ENCODE data around the gene PLXNB2.

PLXNB2 gene

DNA sequence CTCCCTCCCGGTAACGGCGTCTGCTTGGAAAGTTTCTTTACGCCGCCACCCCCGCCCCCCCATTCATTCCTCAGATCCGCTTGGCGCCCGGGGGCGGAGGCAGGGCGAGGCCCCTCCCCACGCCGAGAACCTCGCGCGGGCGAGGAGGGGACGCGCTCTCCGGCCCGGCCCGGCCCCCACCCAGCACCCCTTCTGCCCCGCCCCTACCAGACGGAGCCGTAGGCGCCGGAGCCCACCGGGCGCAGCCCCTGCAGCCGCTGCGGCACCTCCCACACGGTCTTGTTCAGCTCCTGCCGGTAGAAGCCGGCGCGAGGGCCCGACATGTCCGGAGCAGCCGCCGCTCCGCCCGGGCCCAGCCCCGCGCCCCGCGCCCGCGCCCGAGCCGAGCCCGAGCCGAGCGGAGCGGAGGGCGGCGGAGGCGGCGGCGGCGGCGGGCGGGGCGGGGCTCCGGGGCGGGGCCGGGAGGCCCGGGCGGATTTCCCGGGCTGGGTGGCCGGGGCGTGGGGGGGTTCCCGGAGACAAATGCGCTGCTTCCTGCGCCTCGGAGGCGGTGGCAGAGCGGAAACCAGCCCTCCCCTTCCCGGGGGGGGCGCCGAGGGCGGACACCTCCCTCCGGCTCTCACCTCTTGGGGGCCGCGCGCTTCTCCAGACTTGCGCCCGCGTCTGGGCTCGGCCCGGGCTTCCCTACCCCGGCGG, 37.3 kb downstream of the PLXNB2 start, which contains the start of gene MAPK11:
MAPK11 (minus strand) TSS at position 411 of the 696 bp plus-strand sequence; CDS start at position 323, 88 bp downstream.
- Histone ChIP-seq H3K27ac (ENCODE audit: low read depth, low read length) (no peak within 1 kb of the TSS), H3K79me2 (ENCODE audit: control insufficient read depth, insufficient read depth, low read length, unreplicated experiment) (no peaks in the 10 kb centered on the region), H3K36me3 (ENCODE audit: insufficient read depth, low read length) (no peaks in the 10 kb centered on the region), H3K4me1 (ENCODE audit: control insufficient read depth, insufficient read depth, low read length, unreplicated experiment) (peaks cover 20% of the 10 kb centered on the region), H3K4me3 (ENCODE audit: low read depth, low read length) (peak within 1 kb of the TSS; percentile 78), H2AFZ (ENCODE audit: low read length, unreplicated experiment) (peak within 1 kb of the TSS; percentile 50), H3K27me3 (ENCODE audit: insufficient read depth, low read length) (no peaks in the 10 kb centered on the region)

DNA sequence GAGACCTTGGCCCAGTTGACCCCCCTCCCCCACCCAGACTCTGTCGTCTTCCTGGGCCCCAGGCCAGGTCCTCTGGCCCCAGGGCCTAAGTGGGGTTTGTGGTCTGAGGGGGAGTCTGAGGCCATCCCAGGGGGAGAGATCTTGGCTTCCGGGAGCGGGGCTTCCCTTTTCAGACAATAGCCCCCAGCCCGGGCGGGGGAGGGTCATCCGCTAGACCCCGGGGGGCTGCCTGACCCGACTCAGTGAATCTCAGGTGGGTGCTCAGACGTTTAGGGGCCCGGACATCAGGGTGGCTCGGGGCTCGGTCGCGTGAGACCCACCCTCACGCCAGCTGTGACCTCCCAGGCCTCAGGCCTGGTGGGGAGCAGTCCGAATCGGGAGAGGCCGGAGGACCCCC, 37.9 kb downstream of the PLXNB2 start:
- Histone ChIP-seq H3K27ac (ENCODE audit: low read depth, low read length) (no peak overlapping the region), H3K27me3 (ENCODE audit: insufficient read depth, low read length) (no peaks in the 10 kb centered on the region), H3K4me3 (ENCODE audit: low read depth, low read length) (peak overlapping the region; percentile 73), H2AFZ (ENCODE audit: low read length, unreplicated experiment) (peak overlapping the region; percentile 50), H3K36me3 (ENCODE audit: insufficient read depth, low read length) (no peaks in the 10 kb centered on the region), H3K4me1 (ENCODE audit: control insufficient read depth, insufficient read depth, low read length, unreplicated experiment) (peaks cover 20% of the 10 kb centered on the region), H3K79me2 (ENCODE audit: control insufficient read depth, insufficient read depth, low read length, unreplicated experiment) (no peaks in the 10 kb centered on the region)

DNA sequence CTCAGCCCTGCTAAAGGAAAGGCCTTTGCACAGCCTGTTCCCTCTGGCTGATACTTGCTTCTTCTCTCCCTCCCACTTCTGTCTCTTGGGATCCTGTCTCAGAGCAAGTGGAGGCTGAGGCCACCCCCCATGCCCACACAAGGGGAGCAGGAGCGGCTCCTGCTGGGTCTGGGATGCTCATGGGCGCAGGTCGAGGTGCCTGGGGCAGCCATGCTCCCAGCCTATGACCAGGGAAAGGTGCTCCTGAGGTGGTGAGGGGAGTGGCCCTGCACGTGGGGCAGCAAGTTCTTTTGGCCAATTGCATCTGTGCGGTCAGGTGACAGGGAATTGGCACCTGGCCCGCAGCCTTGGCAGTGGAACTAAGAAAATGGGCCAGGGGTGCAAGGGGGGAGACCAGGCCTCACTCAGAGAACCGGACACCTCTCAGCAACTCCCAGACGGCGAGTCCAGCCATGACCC, 38.8 kb downstream of the PLXNB2 start:
- Histone ChIP-seq H3K27ac (ENCODE audit: low read depth, low read length) (no peak overlapping the region), H2AFZ (ENCODE audit: low read length, unreplicated experiment) (no peak overlapping the region), H3K4me3 (ENCODE audit: low read depth, low read length) (no peak overlapping the region; the same call in 1 of the 2 replicates)

DNA sequence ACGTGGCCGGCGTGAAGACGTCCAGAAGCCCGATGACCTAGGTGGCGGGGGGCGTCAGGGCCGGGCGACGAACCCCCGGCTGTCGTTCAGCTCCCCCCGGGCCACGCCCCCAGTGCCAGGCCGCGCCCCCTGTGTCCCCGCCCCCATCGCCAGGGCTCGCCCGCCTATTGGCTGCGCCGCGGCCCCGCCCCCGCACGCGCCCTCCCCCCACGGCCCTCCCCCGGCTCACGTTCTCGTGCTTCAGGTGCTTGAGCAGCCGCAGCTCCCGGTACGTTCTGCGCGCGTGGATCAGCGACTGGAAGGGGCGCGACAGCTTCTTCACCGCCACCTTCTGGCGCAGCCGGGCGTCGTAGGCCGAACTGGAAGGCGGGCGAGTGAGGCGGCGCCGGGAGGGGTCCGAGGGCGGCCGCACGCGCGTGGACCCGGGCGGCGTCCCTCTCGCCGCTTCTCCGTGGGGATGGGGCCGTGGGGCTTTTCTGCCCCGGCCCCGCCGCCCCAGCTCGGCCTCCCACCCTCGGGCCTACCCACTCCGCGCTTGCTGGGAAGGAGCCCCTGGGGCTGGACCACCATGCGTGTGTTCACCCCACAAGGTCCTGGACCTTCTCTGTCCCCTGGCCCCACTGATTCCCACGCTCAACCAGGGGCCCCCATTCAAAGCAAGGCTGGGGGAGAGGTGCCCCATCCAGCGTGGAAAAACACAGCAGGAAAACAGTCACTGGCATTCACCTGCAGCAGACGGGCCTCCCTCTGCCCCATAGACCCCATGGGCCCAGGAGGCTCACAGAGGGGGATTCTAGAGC, 39.7 kb downstream of the PLXNB2 start:
- peaks cover 25% of the 10 kb centered on the region for H3K4me1 ChIP-seq (ENCODE audit: control insufficient read depth, insufficient read depth, low read length, unreplicated experiment)
- no peaks in the 10 kb centered on the region for H3K36me3 ChIP-seq (ENCODE audit: insufficient read depth, low read length)
- H3K27me3 ChIP-seq (ENCODE audit: insufficient read depth, low read length), result no peaks in the 10 kb centered on the region
- H3K27ac ChIP-seq (ENCODE audit: low read depth, low read length), result no peak overlapping the region
- H3K79me2 ChIP-seq (ENCODE audit: control insufficient read depth, insufficient read depth, low read length, unreplicated experiment), result no peaks in the 10 kb centered on the region
- no peak overlapping the region for H2AFZ ChIP-seq (ENCODE audit: low read length, unreplicated experiment)
- peak overlapping the region; percentile 57 for H3K4me3 ChIP-seq (ENCODE audit: low read depth, low read length)

More for the DNA sequence above, 38.8 kb downstream of the PLXNB2 start:
- no peaks in the 10 kb centered on the region for H3K79me2 ChIP-seq (ENCODE audit: control insufficient read depth, insufficient read depth, low read length, unreplicated experiment)
- H3K4me1 ChIP-seq (ENCODE audit: control insufficient read depth, insufficient read depth, low read length, unreplicated experiment), result peaks cover 20% of the 10 kb centered on the region
- H3K36me3 ChIP-seq (ENCODE audit: insufficient read depth, low read length), result no peaks in the 10 kb centered on the region
- H3K27me3 ChIP-seq (ENCODE audit: insufficient read depth, low read length), result no peaks in the 10 kb centered on the region

DNA sequence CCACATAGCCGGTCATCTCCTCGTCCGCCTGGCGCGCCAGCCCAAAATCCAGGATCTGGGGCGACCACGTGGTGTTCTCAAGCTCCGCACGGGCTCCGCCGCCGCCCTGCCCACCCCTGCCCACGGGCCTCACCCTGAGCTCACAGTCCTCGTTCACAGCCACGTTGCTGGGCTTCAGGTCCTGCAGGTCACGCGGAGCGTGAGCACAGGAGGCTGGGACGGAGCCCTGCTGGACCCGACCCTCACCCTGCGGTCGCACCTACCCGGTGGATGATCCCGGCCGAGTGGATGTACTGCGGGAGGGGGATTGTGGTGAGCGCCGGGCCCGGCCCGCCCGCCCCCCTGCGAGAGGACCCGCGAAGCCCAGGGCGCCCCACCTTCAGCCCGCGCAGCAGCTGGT, 40.5 kb downstream of the PLXNB2 start:
- no peaks in the 10 kb centered on the region for H3K79me2 ChIP-seq (ENCODE audit: control insufficient read depth, insufficient read depth, low read length, unreplicated experiment)
- H3K4me3 ChIP-seq (ENCODE audit: low read depth, low read length), result no peak overlapping the region
- no peaks in the 10 kb centered on the region for H3K36me3 ChIP-seq (ENCODE audit: insufficient read depth, low read length)
- no peak overlapping the region for H3K27ac ChIP-seq (ENCODE audit: low read depth, low read length)
- no peaks in the 10 kb centered on the region for H3K27me3 ChIP-seq (ENCODE audit: insufficient read depth, low read length)
- H3K4me1 ChIP-seq (ENCODE audit: control insufficient read depth, insufficient read depth, low read length, unreplicated experiment), result peaks cover 33% of the 10 kb centered on the region
- H2AFZ ChIP-seq (ENCODE audit: low read length, unreplicated experiment), result no peak overlapping the region

DNA sequence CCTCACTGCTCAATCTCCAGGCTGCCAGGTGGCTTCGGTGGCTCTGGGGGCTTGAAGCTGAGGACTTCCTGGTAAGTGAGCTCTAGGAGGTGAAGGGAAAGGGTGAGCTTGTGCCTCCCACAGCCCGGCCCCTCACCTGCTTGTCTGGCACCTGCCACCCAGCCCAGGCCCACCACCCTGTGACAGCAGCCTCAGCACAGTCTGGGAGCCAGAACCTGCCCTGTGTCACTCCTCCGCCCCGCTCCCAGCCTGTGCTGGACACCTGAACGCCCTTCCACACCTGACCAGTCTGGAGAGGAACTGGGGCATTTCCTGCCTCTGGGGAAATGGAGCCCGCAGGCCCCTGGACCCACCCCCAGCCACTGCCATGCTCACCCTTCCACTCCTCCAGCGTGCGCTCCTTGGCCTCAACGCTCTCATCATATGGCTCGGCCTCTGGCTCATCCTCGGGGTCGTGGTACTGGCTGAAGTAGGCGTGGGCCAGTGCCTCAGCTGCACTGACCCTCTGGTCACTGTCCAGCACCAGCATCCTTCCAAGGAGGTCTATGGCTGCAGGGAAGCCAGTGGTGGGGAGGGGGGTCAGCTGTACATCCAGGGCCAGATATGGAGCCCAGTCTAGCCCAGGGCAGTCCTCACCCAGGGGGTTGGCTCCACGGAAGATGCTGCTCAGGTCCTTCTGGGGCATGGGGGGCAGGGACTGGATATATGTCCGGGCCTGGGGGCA, 42.3 kb downstream of the PLXNB2 start:
- Histone ChIP-seq H3K36me3 (ENCODE audit: insufficient read depth, low read length) (no peaks in the 10 kb centered on the region), H2AFZ (ENCODE audit: low read length, unreplicated experiment) (no peak overlapping the region), H3K27ac (ENCODE audit: low read depth, low read length) (no peak overlapping the region), H3K27me3 (ENCODE audit: insufficient read depth, low read length) (no peaks in the 10 kb centered on the region), H3K4me3 (ENCODE audit: low read depth, low read length) (no peak overlapping the region), H3K79me2 (ENCODE audit: control insufficient read depth, insufficient read depth, low read length, unreplicated experiment) (peaks cover under 1% of the 10 kb centered on the region), H3K4me1 (ENCODE audit: control insufficient read depth, insufficient read depth, low read length, unreplicated experiment) (peaks cover 27% of the 10 kb centered on the region)

DNA sequence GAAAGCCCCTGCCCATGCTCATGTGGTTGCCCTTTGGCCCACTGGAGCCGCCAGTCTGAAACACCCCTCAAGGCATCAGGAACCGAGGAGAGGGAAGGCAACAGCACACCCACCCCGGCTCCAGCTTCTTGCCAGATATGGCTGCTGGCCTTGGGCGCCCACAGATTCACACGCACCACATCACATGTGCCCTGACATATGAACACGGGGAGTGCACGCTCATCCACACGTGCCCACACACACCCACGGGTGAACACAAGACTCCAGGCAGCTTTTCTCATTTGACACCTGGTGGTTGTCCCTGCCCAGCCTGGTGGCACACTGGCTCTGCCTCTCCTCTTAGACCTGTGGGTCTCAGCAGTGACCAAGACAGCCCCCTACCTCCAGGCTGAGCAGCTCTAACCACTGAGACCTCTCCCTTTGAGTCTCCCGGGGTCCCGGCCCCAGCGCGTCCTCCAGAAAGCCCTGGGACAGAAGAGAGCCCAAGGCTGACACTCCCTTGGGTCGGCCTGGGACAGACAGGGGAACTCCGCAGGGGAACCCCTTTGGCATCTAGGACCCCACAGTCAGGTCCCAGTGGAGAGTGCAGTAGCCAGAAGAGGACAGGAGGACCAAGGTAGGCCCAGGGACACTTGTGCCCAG, 43.2 kb downstream of the PLXNB2 start:
- H3K4me1 ChIP-seq (ENCODE audit: control insufficient read depth, insufficient read depth, low read length, unreplicated experiment), result peaks cover 27% of the 10 kb centered on the region
- H3K27me3 ChIP-seq (ENCODE audit: insufficient read depth, low read length), result no peaks in the 10 kb centered on the region
- H3K79me2 ChIP-seq (ENCODE audit: control insufficient read depth, insufficient read depth, low read length, unreplicated experiment), result peaks cover 4% of the 10 kb centered on the region
- no peak overlapping the region for H3K4me3 ChIP-seq (ENCODE audit: low read depth, low read length)
- no peaks in the 10 kb centered on the region for H3K36me3 ChIP-seq (ENCODE audit: insufficient read depth, low read length)
- H3K27ac ChIP-seq (ENCODE audit: low read depth, low read length), result no peak overlapping the region
- no peak overlapping the region for H2AFZ ChIP-seq (ENCODE audit: low read length, unreplicated experiment)

DNA sequence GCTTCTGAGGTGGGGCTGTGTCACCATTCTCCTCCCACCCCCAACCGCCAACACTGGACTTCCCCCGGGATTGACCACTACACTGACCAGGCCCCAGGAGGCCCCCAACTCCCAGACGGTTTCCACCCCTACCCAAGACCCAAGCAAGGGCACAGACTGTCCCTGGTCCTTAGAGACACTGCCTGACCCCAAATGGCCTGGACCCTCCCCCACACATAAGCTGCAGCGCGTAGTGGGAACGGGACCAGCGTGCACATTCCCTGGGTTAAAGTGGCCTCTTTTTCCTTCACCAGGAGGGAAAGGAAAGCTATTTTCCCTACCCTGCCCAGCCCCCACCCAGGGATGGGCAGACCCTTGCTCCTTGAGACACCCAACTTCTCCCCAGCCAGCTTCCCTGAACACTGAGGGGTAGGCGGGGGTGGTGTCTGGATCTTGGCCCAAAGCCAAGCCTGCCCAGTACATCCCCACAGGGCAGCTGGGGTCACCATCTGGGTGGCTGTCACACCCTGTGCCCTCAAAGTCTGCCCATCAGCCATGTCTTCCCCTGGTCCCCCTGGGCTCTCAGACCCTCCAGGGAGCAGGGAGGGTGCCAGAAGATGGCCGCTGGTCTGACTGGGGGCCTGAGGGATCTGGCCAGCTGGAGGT, 44.4 kb downstream of the PLXNB2 start:
- Histone ChIP-seq H3K27ac (ENCODE audit: low read depth, low read length) (no peak overlapping the region), H3K27me3 (ENCODE audit: insufficient read depth, low read length) (no peaks in the 10 kb centered on the region), H3K79me2 (ENCODE audit: control insufficient read depth, insufficient read depth, low read length, unreplicated experiment) (peaks cover 10% of the 10 kb centered on the region)

DNA sequence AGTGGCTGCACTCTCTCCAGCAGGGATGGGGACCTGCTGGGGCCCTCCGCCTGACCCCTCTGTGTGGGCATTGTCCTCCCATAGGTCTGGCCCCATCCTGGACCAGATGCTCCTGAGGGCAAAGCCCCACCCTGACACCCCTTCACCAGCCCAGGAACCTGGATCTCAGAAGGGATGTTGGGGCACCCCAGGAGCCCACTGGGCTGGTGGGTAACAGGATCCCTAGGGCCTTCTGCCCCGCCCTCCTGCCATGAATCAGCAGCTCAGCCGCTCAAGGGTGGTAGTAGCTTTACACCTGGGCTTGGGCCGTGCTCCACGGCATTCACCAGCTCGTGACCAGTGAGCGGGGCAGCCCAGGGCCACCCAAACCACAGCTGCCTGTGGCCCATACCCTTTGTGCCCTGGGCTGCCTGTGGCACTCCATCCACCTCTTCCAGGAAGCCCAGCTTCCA, 45.0 kb downstream of the PLXNB2 start:
- Histone ChIP-seq H3K27ac (ENCODE audit: low read depth, low read length) (no peak overlapping the region), H3K4me3 (ENCODE audit: low read depth, low read length) (no peak overlapping the region), H3K27me3 (ENCODE audit: insufficient read depth, low read length) (no peaks in the 10 kb centered on the region), H3K36me3 (ENCODE audit: insufficient read depth, low read length) (no peaks in the 10 kb centered on the region), H3K4me1 (ENCODE audit: control insufficient read depth, insufficient read depth, low read length, unreplicated experiment) (peaks cover 14% of the 10 kb centered on the region), H3K79me2 (ENCODE audit: control insufficient read depth, insufficient read depth, low read length, unreplicated experiment) (peaks cover 10% of the 10 kb centered on the region), H2AFZ (ENCODE audit: low read length, unreplicated experiment) (no peak overlapping the region)

More for the DNA sequence above, 44.4 kb downstream of the PLXNB2 start:
- Histone ChIP-seq H3K36me3 (ENCODE audit: insufficient read depth, low read length) (no peaks in the 10 kb centered on the region), H3K4me3 (ENCODE audit: low read depth, low read length) (no peak overlapping the region), H2AFZ (ENCODE audit: low read length, unreplicated experiment) (no peak overlapping the region), H3K4me1 (ENCODE audit: control insufficient read depth, insufficient read depth, low read length, unreplicated experiment) (peaks cover 16% of the 10 kb centered on the region)

All from ACC112 (cell line).